KMS-11 (cell line): ENCODE results near the gene LY6G6D.

Experiments
- H2AFZ ChIP-seq: fragments of 200-600 bp; sonication (generic); 2 replicates; pipeline ENCODE4 v1.6.1; 2016; ENCODE audit warnings: antibody characterized with exemption, mixed run types, low read depth
- H3K27ac ChIP-seq: fragments of 200-600 bp; sonication (generic); 2 replicates; pipeline ENCODE4 v1.6.1; 2016; ENCODE audit warnings: mild to moderate bottlenecking, mixed run types
- H3K27me3 ChIP-seq: fragments of 200-600 bp; sonication (generic); 2 replicates; pipeline ENCODE4 v1.6.1; 2017; ENCODE audit warnings: mild to moderate bottlenecking, low read depth, mixed run types, moderate library complexity; ENCODE audit not compliant: insufficient read depth
- H3K36me3 ChIP-seq: fragments of 200-600 bp; sonication (generic); 2 replicates; pipeline ENCODE4 v1.6.1; 2017; ENCODE audit warnings: mild to moderate bottlenecking, mixed run types; ENCODE audit not compliant: insufficient read depth
- H3K4me1 ChIP-seq: fragments of 200-600 bp; sonication (generic); 2 replicates; pipeline ENCODE4 v1.6.1; 2016; ENCODE audit warnings: mild to moderate bottlenecking, low read depth, mixed run types; ENCODE audit not compliant: poor library complexity, severe bottlenecking
- H3K4me2 ChIP-seq: fragments of 200-600 bp; sonication (generic); 2 replicates; pipeline ENCODE4 v1.7.0; 2016; ENCODE audit warnings: mild to moderate bottlenecking, mixed run types
- H3K4me3 ChIP-seq: fragments of 200-600 bp; sonication (generic); IDR thresholded peaks from 2 replicates; pipeline ENCODE4 v1.6.1; 2017; ENCODE audit warnings: low read depth, low read length, mixed read lengths; ENCODE audit not compliant: insufficient read depth
- H3K79me2 ChIP-seq: fragments of 200-600 bp; sonication (generic); 2 replicates; pipeline ENCODE4 v1.6.1; 2016; ENCODE audit warnings: low read depth, mixed run types; ENCODE audit not compliant: insufficient read depth
- H3K9ac ChIP-seq: fragments of 200-600 bp; sonication (generic); 2 replicates; pipeline ENCODE4 v1.6.1; 2016; ENCODE audit warnings: mild to moderate bottlenecking, mixed run types
- H4K20me1 ChIP-seq: fragments of 200-600 bp; sonication (generic); 2 replicates; pipeline ENCODE4 v1.6.1; 2016; ENCODE audit warnings: mild to moderate bottlenecking, mixed run types; ENCODE audit not compliant: insufficient read depth
- TF ChIP-seq, protein P1 (sequence below): fragments of 200-600 bp; sonication (generic); conservative IDR thresholded peaks from 2 replicates; pipeline ENCODE4 v1.6.1; 2017; ENCODE audit warnings: low read depth, mild to moderate bottlenecking, antibody characterized with exemption, low read length, moderate library complexity, mixed read lengths

The LY6G6D gene

DNA sequence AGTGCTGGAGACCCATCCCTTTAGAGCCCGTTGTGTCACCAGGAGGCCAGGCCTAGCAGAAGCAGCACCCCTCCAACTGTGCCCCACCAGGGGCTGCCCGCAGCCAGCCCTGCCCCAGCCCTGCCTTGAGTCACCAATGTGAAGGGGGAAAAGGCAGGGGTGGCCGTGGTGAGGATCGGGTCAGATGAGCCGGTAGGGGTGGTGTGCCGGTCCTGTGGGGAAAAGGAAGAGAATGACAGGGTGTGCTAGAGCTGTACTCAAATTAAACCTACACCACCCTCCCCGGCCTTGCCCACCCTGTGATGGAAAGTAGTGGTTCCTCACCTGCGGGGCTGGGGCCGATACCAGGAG, 50.4 kb downstream of the LY6G6D start:
- Histone ChIP-seq H3K79me2 (no peaks in the 10 kb centered on the region), H3K27me3 (no peaks in the 10 kb centered on the region), H3K4me3 (no peak overlapping the region), H3K36me3 (no peaks in the 10 kb centered on the region), H3K4me1 (peaks cover 14% of the 10 kb centered on the region), H2AFZ (no peak overlapping the region), H3K9ac (no peak overlapping the region), H3K27ac (no peak overlapping the region), H3K4me2 (no peak overlapping the region), H4K20me1 (no peaks in the 10 kb centered on the region)
- TF ChIP-seq, protein P1, sequence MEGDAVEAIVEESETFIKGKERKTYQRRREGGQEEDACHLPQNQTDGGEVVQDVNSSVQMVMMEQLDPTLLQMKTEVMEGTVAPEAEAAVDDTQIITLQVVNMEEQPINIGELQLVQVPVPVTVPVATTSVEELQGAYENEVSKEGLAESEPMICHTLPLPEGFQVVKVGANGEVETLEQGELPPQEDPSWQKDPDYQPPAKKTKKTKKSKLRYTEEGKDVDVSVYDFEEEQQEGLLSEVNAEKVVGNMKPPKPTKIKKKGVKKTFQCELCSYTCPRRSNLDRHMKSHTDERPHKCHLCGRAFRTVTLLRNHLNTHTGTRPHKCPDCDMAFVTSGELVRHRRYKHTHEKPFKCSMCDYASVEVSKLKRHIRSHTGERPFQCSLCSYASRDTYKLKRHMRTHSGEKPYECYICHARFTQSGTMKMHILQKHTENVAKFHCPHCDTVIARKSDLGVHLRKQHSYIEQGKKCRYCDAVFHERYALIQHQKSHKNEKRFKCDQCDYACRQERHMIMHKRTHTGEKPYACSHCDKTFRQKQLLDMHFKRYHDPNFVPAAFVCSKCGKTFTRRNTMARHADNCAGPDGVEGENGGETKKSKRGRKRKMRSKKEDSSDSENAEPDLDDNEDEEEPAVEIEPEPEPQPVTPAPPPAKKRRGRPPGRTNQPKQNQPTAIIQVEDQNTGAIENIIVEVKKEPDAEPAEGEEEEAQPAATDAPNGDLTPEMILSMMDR: no peak

DNA sequence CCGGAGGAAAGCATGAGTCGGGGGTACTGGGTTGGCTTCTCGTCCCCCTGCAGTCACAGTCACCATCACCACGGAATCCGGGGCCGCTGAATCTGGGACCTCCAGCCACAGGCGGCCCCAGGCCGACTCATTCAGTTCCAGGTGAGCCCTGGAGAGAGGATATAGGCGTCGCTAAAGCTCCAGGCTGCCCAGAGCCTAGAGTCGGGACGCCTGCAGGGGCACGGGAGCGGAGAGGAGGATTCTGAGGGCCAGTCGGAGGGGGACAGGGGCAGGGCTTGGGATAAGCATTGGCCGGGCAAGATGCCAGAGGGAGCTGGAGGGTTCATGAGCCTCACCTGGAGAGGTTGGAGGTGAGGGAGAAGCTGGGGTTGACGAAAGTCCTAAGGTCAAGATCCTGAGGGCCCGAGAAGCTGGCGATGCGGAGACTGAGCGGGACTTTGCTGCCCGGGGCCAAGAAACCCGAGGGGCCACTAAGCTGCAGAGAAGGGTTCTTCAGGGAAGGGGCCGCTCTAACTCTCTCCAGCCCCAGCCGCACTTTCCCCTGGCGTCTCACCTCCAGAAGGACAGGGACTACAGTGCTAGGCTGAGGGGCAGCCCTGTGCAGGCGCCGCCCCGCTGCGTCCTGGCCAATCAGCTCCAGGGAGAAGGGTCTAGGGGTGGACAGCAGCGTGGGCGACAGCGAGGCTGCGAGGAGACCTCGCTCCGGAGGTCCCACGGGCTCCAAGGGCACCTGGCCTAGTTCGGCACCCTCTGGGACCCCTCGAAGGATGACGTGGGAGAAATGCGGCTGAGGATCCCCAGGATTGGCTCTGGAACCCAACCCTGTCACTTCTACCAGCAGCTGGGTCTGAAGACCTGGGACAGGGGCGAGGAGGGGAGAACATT, 51.0 kb downstream of the LY6G6D start:
- H3K4me3 ChIP-seq: no peak overlapping the region
- no peaks in the 10 kb centered on the region for H4K20me1 ChIP-seq
- peaks cover 20% of the 10 kb centered on the region for H3K4me1 ChIP-seq
- TF ChIP-seq, protein P1: no peak
- H3K27me3 ChIP-seq: no peaks in the 10 kb centered on the region
- no peaks in the 10 kb centered on the region for H3K79me2 ChIP-seq
- H2AFZ ChIP-seq: no peak overlapping the region
- no peaks in the 10 kb centered on the region for H3K36me3 ChIP-seq
- no peak overlapping the region for H3K27ac ChIP-seq
- no peak overlapping the region for H3K9ac ChIP-seq
- H3K4me2 ChIP-seq: no peak overlapping the region

DNA sequence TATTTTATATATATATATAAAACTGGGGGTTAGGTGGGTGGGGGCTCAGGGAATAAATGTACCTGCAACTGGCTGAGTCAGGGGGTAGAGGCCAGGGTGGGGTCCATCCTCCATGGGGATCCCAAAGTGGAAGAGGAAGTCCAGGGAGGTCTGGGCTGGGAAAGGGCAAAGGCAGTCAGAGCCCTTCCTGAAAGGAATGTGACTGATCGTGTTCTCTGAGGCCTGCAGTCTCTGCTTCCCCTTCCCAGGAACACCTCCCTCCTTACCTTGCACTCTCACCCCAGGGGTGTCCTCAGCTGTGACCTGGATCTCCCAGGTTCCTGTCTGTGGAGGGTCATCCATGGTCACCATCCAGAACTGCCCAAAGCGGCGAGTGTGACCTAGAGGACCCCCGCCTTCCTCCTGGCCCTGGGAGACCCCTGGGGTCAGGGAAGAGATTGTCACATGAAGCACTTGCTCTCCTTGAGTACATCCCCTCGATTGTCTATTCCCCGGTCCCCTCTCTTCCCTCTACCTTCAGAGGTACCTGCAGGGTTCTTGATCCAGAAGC, 52.0 kb downstream of the LY6G6D start:
- TF ChIP-seq, protein P1: no peak
- H3K27me3 ChIP-seq: no peaks in the 10 kb centered on the region
- H2AFZ ChIP-seq: no peak overlapping the region
- no peaks in the 10 kb centered on the region for H3K36me3 ChIP-seq
- no peak overlapping the region for H3K4me2 ChIP-seq
- H3K9ac ChIP-seq: no peak overlapping the region
- H3K27ac ChIP-seq: no peak overlapping the region
- H3K4me1 ChIP-seq: peaks cover 21% of the 10 kb centered on the region
- H4K20me1 ChIP-seq: no peaks in the 10 kb centered on the region
- H3K79me2 ChIP-seq: no peaks in the 10 kb centered on the region
- no peak overlapping the region for H3K4me3 ChIP-seq
